Activated effector memory CD4-positive, alpha-beta T cell treated with Interleukin-2 at 50 U/mL for 16 hours (primary cell): ENCODE data around the gene SLC2A14.
A peak's percentile ranks its signal among the peaks of the same experiment; 100 is the strongest.
"Not testable (repeated sequence)": the region's sequence is repeated elsewhere in the genome, so short reads cannot be mapped to it uniquely, and the experiment has no call there.

Experiments used
- DNase-seq: peaks from one replicate; pipeline ENCODE4 v3.0.0-alpha.2; 2020

Gene SLC2A14

DNA sequence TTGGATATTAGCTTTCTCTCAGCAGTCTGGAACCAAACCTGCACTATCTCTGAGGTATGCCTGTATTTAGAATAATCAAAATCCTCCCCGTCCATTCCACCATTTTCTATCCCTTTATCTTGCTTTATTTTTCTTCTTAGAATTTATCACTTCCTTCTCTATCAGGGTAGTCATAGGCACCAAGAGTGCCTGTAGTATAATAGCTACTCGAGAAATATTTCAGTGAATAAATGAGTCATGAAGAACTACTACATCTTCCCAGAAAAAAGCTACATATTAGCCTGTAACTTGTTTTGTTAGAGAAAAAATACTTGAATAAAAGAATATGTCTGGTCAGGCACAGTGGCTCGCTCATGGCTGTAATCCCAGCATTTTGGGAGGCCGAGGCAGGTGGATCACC lies 4.3 kb downstream of the SLC2A14 start:
- no peak for DNase-seq

DNA sequence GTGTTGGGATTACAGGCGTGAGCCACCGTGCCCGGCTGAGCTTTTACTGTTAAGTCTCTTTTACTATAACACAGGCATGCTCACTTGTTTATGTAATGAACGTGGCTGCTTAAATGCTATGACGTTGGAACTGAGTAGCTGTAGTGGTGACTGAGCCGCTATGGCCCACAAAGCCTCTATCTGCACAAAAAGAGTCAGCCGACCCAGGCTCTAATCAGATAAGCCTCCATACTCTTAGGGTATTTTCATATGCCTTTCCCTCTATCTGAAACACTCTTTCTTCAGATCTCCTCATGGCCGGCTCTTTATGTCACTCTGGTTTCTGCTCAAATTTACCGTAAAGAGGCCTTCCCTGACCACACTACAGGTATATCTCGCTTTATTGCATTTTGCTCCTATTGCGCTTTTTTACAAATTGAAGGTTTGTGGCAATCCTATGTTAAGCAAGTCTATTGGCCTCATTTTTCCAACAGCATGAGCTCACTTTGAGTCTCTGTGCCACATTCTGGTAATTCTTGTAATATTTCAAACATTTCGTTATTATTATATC lies 8.0 kb downstream of the SLC2A14 start:
- DNase-seq = no peak

DNA sequence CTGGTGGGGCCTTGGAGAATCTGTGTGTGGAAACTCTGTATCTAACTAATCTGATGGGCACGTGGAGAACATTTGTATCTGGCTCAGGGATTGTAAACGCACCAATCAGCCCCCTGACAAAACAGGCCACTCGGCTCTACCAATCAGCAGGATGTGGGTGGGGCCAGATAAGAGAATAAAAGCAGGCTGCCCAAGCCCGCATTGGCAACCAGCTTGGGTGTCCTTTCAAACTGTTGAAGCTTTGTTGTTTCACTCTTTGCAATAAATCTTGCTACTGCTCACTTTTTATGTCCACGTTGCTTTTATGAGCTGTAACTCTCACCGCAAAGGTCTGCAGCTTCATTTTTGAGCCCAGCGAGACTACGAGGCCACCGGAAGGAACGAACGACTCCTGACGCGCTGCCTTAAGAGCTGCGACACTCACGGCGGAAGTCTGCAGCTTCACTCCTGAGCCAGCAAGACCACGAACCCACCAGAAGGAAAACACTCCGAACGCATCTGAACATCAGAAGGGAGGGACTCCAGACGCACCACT lies 9.8 kb downstream of the SLC2A14 start:
- peak; percentile 9 for DNase-seq

- not testable (repeated sequence) for DNase-seq
Measured at GRCh38 chr12:7862301-7862700, 10.4 kb downstream of the SLC2A14 start.

DNA sequence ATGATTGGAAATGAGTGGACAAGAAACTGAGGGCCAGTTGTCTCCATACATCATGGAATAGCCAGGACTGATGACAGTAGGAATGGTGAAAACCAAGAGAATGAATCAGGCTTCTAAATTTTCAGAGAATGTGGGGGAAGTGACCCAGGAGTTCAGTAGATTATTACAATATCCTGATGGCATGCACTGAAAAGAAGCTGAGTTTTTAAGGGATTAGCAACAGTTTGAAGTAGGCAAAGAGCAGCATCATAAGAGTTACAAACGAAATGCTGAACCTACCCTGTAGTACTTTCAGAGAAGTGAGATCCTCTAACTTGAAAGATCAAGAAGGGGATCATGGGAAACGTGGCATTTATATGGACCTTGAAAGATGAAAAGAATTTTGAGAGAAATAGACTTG lies 13.2 kb downstream of the SLC2A14 start:
- DNase-seq = no peak

DNA sequence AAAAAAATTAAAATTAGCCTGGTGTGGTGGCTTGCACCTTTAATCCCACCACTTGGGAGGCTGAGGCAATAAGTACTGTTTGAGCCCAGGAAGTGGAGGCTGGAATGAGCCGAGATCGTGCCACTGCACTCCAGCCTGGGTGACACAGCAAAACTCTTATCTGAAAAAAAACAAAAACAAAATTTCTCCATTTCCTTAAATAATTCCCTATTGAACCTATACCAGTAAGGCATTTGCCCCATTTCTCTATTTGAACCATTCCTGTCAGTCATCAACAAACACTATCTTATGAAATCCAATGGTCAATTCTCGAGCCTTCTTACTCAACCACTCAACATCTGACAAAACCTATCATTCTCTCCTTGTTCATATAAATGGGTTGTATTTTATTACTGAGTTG lies 14.7 kb downstream of the SLC2A14 start:
- DNase-seq = no peak

- no peak for DNase-seq
Measured at GRCh38 chr12:7856516-7856915, 16.2 kb downstream of the SLC2A14 start.

DNA sequence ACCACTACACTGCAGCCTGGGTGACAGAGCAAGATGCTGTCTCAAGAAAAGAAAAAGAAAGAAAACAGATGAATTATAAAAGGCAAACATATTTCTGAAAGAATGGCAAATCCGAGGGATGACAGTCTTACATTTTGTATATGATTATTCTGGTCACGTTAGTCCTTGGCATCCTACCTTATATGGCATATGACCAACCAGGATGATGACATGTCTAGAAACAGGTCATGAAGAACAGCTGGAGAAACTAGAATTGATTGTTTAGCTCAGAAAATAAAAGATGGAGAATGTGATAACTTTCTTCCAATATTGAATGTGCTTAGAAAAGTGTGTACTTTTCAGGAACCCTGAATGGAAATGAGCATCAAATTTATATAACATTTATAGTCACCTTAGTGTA lies 19.2 kb downstream of the SLC2A14 start:
- no peak for DNase-seq

DNA sequence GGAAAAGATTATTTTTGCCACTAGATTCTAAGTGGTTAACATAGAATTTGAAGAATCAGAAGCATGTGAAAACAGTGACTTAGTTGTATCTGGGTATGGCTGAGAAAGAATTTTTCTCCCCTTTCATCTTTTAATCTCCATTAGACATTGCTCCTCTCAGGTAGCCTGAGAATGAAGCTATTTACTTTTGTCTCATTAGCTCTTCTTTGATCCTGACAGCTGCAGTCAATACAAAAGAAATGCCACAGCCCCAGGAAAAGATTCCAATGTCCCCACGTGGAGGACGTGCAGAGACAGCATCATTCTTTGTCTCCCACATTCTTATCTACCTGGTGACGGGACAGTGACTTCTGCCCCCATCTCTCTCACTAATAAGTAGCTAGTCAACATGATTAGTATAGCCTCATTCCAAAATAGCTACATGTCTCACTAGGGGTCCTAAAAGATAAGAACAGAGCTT lies 21.1 kb downstream of the SLC2A14 start:
- DNase-seq = not testable (repeated sequence)

DNA sequence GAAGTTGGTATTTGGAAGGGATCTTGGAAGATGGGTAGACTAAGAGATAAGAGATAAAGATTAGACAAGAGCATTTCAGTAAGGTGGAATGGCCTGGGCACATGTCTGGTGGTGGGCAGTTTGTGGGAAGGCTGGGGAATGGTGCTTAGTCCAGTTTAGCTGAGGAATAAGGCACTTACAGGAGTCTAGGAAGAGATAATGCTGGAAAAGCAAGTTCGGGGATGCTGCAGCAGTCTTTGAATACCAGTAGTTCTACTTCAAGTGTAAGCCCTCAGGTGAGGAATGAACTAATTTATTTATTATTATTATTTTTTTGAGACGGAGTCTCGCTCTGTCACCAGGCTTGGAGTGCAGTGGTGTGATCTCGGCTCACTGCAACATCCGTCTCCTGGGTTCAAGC lies 22.6 kb downstream of the SLC2A14 start:
- not testable (repeated sequence) for DNase-seq

GRCh38 chr12:7848098-7848422 lies 24.7 kb downstream of the SLC2A14 start:
- DNase-seq = not testable (repeated sequence)

DNA sequence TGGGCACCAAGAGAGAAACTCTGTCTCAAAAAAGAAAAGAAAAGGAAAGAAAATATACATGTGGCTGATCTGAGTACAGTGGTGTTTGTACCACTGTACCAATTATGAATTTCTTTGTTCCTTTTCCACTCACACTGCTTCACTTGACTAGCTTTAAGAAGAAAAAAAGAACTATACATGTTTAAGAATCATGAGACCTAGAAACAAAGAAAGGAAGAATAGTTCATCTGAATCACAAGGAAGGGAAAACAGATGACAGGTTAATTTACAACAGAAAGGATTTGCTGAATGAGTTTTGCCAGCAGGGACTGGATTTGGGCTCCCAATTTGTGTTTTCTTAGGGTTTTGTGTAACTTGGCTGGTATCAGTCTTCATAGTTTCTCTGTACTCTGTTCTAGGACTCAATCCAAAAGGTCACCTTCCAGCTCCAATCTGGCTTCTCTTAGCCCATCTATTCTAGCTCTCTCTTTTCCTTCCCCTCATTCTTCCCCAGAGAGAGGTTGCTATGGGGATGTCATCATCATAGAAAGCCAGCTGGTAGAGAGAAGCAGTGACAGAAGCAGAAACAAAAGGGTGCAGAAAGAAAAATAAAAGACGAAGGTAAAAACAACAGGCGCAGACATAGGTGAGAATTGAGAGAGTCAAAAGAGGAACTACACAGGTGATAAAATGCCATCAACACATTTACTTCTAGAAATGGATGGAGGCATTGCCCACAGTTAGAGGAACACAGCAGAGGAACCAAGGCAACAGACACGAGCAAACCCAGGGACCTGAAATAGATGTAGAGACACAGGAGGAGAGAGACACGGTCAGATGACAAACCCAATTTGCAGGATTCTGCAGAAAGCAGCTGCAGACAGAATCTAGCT lies 25.3 kb downstream of the SLC2A14 start:
- DNase-seq = not testable (repeated sequence)

GRCh38 chr12:7844116-7844515 lies 28.6 kb downstream of the SLC2A14 start:
- no peak for DNase-seq

DNA sequence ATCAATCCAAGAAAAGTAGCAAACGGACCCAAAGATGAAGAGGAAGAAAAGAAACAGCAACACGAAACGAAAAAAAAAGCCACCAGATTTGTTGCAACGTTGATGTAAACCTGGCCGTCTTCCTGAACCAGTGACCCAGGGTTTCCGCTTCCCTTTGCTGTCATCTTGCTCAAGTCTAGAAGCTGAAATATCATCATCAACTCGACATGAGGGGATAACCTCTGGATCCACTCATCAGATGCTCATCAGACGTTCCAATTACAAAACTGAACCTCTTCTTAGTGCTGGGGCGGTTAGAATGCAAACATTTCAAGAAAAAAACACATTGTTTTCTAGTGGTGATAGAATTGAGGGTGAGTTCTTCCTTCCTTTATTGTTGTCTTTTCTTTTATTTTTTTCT lies 29.1 kb downstream of the SLC2A14 start:
- DNase-seq = not testable (repeated sequence)

- DNase-seq = not testable (repeated sequence)
Measured at GRCh38 chr12:7843149-7843548, 29.6 kb downstream of the SLC2A14 start.

DNA sequence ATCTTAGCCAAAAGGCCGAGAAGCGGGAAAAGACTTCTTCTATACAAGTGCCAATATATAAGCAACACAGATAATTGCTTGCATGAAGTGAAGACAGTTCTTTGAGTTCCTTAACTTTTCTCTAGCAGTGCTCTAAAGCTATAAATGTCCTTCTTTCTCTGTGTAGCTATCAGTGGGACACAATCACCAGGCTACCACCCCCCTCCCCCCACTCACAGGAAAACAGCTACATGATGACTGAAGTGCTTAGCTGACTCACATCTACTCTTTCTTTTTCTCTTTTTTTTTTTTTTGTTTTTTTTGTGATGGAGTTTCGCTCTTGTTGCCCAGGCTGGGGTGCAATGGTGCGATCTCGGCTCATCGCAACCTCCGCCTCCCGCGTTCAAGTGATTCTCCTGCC lies 30.3 kb downstream of the SLC2A14 start:
- not testable (repeated sequence) for DNase-seq

- DNase-seq = not testable (repeated sequence)
Measured at GRCh38 chr12:7839848-7840247, 32.9 kb downstream of the SLC2A14 start.

DNA sequence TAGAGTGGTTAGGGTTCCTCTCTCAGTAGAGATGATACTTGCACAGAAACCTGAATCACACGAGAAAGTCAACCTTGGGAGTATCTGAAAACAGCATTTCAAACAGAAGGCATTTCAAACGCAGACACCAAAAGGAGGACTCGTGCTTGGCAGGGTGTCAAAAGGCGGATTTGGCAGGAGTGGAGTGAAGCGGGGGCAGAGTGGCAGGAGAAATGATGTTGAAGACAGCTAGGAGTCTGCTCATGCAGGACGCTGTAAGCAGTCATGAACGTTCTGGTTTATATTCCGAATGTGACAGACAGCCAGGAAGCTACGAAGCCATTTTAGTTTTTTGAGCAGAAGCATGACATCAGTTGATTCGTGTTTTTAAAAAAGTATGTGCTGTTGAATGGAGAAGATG lies 33.5 kb downstream of the SLC2A14 start:
- DNase-seq = not testable (repeated sequence)

GRCh38 chr12:7837366-7837765 lies 35.3 kb downstream of the SLC2A14 start:
- no peak for DNase-seq

- no peak for DNase-seq
Measured at GRCh38 chr12:7835766-7836165, 36.9 kb downstream of the SLC2A14 start.

DNA sequence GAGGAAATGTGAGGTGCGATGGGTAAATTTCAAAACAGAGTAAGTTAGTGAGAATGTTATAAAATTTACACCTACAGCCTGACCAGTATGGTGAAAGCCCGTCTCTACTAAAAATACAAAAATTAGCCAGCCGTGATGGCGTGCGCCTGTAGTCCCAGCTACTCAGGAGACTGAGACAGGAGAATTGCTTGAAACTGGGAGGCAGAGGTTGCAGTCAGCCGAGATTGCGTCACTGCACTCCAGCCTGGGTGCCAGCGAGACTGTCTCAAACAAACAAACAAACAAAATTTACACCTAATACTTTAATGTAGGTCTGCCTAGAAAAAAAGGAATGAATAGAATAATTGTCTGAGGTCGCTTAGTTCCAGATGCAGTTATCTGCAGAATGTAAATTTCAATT lies 37.6 kb downstream of the SLC2A14 start:
- no peak for DNase-seq

DNA sequence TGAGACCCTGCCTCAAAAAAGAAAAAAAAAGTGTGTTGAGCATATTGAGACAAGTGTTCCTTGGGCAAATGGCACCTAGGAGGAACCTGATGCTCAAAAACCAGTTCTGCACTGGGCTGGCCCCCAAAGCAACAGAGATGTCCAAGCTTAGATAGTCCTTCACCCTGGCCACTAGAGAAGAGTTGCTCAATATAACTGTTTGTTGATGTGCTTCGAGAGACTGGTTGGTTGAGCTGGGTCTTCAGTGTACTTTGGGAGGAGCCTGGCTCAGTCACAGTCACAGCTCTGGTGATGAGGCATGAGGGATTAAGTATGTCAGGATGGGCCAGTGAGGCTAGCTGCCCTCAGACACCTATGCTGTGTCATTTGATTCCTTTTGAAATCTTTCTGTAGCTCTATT lies 38.0 kb downstream of the SLC2A14 start:
- DNase-seq = no peak

GRCh38 chr12:7833831-7834230 lies 38.9 kb downstream of the SLC2A14 start:
- DNase-seq = no peak

GRCh38 chr12:7833201-7833600 lies 39.5 kb downstream of the SLC2A14 start:
- not testable (repeated sequence) for DNase-seq
